Stimulated activated CD8-positive, alpha-beta memory T cell treated with anti-CD3 and anti-CD28 coated beads, Interleukin-7, amount 100 ng/mL, for 24 hours (primary cell): ENCODE data around the gene EIF6.
"Not testable (repeated sequence)": the region's sequence is repeated elsewhere in the genome, so short reads cannot be mapped to it uniquely, and the experiment has no call there.

Source experiments
- DNase-seq: peaks from one replicate; pipeline ENCODE4 v3.0.0-alpha.2; 2020; ENCODE audit warnings: low read depth

Gene EIF6

DNA sequence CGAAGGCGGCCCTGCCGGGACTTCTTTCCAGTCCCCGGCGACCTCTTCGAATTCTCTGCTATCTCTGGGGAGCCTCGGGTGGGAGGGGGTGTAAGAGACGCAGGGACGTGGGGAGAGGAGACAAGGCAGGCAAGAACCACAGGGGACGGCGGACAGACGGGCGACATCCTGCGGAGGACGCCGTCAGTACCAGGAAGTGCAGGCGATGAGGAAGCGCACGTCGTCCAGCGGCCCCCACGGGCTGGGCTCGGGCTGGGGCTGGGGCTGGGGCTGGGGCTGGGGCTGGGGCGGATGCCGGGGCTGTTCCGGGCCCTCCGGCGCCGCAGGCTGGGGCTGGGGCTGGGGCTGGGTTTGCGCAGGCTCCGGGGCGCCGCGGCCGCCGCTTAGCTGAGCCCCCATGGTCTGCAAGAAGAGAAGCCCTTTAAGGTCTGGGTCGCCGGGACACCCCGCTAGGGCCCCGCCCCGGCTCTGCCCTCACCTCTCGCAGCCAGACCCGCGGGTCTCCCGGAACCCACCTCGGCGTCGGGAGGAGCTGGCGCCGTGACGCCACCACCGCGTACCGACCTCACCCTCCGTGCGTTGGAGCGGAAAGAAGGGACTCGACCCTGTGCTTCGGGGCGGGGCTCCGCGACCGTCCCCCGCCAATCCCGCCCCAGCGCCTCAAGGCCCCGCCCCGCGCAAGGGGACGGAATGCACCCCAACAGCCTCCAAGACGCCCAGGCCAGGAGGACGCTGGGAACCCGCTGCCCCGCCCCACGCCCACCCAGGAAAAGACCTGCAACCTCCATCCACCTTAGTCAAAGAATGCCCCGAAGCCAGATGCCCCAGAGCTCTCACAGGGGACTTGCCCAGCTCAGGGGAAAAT lies 6.8 kb downstream of the EIF6 start, which contains the start of gene MMP24OS:
Gene MMP24OS (minus strand): TSS at position 592 of the 865 bp plus-strand sequence. CDS start 193 bp downstream, at position 399.
- peak; percentile 79 for DNase-seq

DNA sequence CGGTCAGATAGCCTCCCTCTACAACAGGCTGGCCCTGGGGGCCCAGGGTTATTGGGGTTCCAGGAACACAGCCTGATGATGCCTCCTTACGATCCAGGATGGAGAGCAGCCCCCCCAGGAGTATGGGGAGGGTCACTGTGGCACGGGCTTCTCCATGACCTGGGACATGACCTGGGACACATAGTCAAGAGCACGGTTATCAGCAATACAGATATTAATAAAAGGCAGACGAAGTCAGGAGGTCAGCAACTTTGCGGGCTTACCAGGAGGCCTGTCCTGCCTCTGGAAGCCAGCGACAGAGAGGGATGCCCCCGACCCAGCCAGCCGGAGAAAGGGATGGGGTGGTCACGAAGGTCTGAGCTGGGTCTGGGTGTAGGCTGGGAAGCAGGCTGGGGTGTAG lies 7.4 kb downstream of the EIF6 start:
- no peak for DNase-seq

DNA sequence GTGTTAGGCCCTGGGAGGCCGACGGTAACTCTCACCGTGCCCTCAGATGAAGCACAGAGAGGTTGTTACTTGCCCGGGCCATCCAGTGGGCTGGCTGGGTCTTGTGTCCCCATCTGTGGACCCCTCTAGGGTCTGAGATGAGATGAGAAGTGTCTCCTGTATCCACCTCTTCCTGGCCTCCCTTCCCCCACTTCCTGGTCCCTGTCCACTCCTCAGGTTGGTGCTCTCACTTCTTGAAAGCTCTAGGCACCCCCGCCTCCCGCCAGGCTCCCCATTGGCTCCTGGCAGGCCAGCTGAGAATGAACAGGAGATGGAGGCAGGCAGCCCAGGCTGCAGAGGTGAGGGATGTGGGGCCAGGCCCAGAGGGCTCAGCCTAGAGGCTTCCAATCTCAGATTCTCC lies 8.2 kb downstream of the EIF6 start:
- no peak for DNase-seq

DNA sequence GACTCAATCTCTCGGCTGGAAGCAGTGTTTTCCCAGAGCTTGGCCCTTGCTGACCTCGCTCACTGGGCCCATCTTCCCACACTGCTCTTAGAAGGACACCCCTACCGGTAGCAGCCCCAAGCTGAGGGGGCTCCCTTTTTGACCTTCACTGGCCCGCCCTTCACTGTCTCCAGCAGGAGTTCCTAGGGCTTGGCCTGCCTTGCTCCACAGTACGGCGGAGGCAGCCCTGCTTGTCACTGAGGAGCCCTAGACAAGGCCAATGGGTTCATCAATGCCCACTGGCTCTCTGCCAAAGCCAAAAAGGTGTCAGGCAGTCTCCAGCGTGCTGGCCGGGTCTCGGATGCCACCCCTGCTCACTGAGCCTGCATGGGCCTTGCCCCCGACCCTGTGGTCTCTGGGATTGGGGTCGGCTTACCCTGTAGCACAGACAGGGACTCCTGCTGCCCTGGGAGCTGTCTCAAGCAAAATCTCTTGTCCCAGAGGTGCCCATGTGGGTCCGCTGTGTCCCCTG lies 8.8 kb downstream of the EIF6 start:
- no peak for DNase-seq

DNA sequence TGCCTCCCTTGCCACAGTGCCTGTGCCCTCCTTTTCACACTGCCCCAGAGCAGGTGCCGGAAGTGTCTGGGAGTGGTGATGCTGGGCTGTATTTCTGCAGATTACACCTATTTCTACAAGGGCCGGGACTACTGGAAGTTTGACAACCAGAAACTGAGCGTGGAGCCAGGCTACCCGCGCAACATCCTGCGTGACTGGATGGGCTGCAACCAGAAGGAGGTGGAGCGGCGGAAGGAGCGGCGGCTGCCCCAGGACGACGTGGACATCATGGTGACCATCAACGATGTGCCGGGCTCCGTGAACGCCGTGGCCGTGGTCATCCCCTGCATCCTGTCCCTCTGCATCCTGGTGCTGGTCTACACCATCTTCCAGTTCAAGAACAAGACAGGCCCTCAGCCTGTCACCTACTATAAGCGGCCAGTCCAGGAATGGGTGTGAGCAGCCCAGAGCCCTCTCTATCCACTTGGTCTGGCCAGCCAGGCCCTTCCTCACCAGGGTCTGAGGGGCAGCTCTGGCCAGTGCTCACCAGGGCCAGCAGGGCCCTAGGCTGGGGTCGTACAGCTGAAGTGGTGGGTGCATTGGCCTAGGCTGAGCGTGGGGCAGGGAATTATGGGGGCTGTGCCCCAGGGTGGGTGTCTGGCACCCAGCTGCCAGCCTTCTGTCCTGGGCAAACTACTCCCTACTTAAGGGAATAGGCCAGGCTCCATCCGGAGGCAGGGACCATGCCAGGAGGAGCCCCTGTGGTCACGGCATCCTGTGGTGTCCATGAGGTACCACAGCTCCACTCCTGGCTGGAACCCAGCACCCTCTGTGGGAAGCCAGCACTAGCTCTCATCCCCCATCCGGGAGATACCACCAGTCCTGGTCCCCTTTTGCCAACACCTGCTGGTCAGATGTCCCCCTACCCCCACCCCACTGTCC lies 10.1 kb downstream of the EIF6 start:
- no peak for DNase-seq

DNA sequence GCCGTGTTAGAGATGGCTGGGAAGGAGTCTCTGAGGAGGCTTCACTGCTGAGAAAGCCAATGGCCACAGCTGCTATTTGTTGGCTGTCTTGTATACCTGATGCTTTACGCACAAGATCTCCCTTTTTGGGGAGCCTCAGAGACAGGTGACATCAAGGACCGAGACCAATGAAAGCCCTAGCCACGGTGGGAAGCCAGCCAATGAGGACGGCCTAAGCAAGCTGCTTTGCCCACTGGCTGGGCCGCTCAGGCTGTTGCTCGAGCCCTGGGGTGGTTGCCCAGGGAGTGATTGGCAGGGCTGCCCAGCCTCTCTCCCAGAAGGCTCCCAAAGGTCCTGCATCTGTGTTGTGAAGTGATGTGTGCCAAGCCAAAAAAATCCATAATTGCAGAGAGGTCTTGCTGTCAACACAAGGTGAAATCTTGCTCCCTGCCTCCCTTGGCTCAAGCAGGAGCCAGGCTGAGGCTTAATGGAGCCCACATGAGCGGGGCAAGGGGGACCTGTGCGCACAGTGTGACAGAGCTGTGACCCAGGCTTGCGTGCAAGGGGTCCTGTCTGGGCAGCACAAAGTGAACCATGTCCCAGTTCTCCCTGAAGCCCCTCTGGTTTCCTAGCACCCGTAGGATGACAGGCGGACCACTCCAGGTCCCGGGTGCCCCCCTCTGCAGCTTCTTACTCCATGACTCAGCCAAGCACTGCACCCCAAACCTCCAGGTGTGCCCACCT lies 11.0 kb downstream of the EIF6 start:
- DNase-seq, result no peak

DNA sequence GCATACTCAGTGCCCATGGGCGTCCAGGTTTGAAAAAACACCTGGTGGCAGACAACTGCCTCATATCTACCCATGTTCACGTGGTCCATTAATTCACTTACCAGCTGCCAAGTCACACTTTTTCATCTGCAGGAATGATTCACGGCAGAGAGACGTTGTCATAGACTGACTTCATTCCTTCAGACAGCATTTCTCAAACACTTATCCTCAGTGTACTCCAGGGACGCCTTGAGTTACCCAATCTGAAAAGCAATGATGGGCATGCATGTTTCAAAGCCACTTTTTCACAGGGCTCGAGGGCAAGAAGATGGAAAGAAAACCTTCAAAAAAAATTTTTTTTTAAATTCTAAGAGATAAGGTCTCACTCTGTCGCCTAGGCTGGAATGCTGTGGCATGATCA lies 12.7 kb downstream of the EIF6 start:
- no peak for DNase-seq

DNA sequence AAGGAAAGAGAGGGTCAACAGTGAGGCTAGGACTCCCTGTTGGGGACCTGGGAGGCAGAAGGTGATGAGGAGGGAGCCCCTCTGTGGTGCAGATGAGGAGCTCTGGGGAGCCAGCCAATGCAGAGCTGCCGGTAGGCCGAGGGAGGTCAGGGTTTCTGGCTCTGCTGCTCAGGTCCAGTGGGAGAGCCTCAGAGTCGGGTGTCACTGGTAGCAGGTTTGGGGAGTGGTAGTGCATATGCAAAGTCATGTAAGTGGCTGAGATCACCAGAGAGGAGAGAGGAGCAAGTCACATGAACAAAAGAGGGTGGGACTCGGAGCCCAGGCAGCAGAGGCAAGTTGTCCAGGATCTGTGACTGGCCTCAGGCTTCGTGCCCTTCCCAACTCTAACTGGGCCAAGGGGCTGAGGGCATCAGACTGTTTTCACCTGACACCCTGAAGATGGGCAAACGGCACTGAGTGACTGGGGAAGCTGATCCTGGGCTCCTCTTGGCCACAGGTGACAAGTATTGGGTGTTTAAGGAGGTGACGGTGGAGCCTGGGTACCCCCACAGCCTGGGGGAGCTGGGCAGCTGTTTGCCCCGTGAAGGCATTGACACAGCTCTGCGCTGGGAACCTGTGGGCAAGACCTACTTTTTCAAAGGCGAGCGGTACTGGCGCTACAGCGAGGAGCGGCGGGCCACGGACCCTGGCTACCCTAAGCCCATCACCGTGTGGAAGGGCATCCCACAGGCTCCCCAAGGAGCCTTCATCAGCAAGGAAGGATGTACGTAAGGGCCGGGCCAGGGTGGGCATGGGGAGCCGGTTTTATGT lies 13.3 kb downstream of the EIF6 start:
- no peak for DNase-seq

DNA sequence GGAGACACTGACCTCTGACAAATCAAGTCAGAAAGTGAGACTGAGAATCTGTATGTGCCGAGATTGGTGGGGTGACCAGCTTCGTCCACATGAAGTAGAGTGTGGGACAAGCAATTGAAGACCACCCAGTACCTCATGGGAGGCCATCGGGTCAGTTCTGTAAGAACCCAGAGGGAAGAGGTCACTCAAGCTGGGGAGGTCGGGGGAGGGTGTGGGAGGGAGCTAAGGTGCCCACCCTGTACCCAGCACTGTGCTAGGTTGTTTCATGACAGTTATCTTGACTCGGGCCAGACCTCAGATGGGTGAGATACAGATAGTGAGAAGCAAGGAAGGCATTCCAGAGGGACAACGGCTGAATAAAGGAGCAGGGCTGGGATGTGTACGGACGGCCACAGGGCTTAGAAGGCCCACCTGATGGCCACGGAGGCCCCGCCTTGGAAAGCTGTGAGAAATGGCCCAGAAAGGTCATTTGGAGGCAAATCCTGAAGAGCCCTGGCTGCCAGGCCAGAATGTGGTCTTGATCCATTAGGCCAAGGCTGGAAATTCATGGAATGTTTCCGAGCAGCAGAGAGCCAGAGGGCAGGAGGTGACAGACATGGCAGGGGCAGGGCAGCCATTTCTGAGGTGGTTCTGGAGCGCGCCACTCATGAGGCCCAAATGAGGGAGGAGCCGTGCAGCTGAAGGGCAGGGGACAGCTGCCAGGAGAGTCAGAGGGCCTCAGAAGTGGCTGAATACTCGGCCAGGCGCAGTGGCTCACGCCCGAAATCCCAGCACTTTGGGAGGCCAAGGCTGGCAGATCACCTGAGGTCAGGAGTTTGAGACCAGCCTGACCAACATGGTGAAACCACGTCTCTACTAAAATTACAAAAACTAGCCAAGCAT lies 14.3 kb downstream of the EIF6 start:
- no peak for DNase-seq

DNA sequence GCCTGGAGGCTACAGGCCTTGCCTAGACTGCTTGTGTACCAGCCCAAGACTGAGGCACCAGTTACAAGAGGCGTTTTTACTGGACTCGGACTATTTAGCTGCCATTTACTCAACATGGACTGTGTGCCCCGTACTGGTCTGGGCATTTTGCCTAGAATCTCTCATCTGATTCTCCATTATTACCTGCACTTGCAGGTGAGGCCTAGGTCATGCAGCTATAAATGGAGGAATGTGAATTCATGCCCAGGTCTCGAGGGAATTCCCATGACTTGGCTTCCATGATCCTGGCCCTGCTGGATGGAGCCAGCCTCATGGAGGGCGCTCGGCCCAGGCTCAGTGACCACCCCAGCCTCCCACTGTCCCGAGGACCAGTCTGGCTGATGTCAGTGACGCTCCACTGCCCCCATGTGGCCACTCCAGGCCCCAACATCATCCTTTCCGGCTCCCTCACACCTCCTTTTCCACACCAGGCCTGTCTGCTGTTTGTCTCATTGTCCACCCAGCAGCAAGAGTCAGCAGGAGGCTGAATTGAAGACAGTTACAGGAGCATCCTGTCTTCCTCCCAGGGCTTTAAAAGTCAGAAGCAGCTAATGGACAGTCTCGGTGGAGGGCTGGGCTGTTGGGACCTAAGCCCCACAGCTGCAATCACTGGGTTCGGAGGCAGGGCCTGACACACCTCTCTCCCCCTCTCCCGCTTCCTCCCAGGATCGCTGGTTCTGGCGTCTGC lies 15.4 kb downstream of the EIF6 start:
- no peak for DNase-seq

DNA sequence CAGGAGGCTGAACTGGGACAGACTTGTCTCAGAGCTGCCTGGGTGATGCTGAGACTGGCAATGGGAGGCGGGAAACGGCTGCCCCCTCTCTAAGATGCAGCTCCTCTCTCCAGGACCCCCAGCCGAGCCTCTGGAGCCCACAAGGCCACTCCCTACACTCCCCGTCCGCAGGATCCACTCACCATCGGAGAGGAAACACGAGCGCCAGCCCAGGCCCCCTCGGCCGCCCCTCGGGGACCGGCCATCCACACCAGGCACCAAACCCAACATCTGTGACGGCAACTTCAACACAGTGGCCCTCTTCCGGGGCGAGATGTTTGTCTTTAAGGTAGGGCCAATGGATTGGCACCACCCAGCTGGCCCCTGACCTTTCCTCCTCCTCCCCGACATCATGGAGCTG lies 17.5 kb downstream of the EIF6 start:
- no peak for DNase-seq

DNA sequence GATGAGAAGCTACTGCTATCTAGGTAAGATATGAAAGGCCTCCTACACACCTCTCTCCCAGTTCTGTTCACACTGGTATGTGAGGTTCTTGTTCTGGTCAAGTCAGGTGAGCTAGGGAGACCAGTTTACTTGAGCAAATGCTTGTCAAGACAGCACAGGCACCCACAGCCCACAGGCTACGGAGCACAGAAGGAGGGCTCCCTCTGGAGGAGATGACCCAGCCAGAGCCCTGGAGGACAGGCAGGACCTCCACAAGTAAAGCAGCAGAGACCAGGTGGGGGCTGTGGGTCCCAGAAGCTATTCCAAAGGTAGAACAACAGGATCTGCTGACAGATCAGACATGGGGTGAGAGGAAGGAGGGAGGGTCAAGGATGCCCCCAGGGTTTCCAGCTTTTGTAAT lies 19.8 kb downstream of the EIF6 start:
- no peak for DNase-seq

DNA sequence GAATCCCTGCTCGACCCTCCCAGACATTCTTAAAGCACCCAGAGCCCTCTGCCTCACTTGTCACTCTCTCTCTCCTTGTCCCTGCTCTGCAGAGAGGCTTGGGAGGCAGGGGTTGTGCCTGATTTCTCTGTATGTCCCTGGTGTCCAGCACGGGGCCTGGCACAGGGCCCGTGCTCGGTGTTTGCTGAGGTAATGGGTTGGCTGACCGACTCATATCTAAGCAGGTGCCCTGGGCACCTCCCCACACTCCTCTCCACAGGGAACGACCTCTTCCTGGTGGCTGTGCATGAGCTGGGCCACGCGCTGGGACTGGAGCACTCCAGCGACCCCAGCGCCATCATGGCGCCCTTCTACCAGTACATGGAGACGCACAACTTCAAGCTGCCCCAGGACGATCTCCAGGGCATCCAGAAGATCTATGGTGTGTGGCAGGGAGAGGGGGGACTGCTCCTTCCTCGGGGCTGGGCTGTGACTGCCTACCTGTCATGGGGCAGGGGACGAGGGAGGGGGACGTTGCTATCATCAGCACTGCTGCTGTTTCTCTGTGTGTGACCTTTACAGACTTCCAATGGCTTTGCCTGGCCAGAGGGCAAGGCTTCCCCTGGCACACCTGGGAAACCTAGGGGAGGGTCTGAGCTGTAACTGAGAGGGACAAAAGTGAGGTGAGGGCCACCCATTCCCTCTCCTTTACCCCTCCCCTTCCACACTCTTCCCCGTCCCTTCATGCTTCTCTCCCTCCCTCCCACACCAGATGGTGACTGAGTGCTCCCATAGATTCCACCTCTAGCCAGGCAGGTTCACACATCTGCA lies 20.8 kb downstream of the EIF6 start:
- no peak for DNase-seq

DNA sequence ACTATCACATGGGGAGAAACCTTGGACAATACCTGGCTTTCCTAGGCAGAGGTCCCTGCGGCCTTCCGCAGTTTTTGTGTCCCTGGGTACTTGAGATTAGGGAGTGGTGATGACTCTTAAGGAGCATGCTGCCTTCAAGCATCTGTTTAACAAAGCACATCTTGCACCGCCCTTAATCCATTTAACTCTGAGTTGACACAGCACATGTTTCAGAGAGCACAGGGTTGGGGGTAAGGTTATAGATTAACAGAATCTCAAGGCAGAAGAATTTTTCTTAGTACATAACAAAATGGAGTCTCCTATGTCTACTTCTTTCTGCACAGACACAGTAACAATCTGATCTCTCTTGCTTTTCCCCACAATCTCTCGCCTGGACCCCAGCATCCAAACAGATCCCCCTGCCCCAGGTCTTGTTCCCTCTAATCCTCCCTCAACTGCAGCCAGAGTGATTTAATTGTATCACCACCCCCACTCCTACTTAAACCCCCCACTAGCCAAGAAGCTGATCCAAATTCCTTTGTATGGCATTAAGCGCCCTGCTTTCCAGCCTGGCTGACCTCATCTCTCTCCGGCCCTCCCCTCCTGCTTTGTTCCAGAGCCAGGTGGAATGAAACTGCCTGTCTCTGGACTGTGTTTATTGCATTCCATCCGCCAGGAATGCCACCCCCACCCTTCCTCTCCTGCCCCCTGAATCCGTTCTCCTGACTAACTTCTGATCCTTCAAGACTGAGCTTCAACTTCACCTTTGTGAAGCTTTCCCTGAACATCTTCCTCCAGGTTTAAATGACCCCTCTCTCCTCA lies 21.6 kb downstream of the EIF6 start:
- DNase-seq, result not testable (repeated sequence)

DNA sequence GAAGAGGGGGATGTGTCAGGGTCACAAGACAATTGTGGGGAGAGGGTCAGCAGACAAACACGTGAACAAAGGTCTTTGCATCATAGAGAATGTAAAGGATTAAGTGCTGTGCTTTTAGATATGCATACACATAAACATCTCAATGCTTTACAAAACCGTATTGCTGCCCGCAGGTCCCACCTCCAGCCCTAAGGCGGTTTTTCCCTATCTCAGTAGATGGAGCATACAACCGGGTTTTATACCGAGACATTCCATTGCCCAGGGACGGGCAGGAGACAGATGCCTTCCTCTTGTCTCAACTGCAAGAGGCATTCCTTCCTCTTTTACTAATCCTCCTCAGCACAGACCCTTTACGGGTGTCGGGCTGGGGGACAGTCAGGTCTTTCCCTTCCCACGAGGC lies 22.3 kb downstream of the EIF6 start:
- not testable (repeated sequence) for DNase-seq

DNA sequence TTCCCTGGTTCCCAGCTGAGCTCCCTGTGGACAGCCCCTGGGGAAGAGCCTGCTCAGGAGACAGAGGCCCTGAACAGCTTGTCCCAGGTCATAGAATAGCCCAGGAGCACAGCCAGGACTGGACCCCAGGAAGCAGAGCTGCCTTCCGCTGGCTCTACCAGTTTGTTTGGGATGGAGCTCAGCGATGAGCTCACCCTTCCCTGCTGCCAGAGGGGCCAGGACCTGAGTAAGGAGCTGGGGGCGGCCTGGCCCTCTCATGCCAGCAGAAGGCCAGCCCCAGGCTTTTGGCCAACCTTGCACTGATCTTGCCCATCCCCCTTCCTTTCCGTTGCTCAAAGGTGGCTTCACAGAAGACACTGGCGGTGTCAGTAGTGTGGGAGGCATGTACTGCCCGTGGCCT lies 24.1 kb downstream of the EIF6 start:
- no peak for DNase-seq

DNA sequence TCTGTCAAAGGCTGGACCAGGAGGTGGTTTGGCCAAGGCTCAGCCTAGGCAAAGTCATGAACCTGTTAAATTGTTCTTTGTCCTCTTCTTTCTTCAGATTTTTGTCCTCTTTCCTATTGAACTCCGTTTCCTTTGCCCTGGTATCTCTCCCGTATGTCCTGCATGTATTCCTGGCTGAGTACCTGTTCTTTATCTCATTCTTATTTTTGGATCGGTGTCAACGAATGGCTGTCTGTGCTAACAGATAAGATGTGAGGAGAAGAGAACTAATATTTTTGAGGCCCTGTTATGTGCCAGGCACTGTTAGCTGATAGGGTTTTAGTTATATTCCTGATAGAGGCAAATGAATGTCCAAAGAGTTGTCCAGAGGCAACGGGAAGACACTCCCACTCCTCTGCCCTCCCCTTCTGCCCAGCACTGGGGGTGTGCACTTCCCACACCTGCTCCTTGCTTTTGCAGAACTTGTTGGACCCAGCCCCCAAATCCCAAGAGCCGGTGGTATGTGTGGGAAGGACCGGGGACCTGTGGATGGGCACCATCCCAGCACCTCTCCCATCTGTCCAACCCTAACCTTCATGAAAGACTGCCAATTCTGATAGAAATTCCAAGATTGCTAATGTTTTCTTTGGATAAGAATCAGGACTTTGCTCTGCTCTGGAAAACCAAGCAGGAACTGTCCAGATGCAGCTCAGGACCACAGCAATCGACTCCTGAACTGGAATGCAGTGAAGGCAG lies 27.2 kb downstream of the EIF6 start:
- no peak for DNase-seq
